Measurements from ENCODE around the gene SOX5.

Gene SOX5

DNA sequence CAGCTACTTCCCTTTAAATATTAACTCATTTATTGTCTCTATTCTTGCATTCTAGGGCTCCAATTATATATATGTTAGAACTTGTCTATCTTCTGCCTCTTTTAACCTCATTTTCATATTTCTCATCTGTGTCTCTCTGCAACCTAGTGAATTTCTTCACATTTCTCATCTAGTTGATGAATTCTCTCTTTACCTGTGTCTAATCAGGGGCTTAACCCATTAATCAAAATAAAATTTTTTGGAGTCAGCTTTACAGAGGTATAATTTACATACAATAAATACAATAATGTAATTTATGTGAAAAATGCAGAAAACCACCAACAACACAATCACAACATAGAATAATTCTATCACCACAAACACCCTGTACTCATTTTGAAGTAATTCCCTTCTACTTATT, 255.2 kb downstream of the SOX5 start:
- TF ChIP-seq CTCF (IDR thresholded peaks at IDR 0.05; ENCODE audit: low read length, missing control alignments), result no peak
- no peak for DNase-seq (ENCODE audit: low read depth)
- no peak overlapping the region for H3K4me3 ChIP-seq (replicated peaks; ENCODE audit: low read depth, low read length)

DNA sequence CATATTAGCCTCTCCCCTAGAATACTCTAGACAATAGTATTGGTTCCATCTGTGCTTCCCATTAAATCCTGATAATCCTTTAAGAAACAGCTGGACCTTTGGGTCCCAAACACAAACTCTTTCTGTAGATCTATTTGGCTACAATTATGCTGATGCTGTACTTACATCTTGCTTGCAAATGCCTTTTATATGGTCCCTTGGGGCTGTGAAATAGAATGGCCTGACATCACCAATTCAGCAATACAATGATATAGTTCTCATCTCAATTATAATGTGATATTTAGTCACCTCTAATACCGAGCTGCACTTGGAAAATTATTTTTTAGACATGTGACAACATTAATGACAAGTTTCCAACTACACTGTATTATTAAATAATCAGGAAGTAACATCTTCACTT, 261.5 kb downstream of the SOX5 start:
- no peak for DNase-seq (ENCODE audit: low read depth)
- no peak overlapping the region for H3K4me3 ChIP-seq (replicated peaks; ENCODE audit: low read depth, low read length)
- TF ChIP-seq CTCF (IDR thresholded peaks at IDR 0.05; ENCODE audit: low read length, missing control alignments), result no peak

- no peak for TF ChIP-seq CTCF (IDR thresholded peaks at IDR 0.05; ENCODE audit: low read length, missing control alignments)
- no peak for DNase-seq (ENCODE audit: low read depth)
- no peak overlapping the region for H3K4me3 ChIP-seq (replicated peaks; ENCODE audit: low read depth, low read length)
Observed at GRCh38 chr12:23686095-23686494, 263.4 kb downstream of the SOX5 start.

- DNase-seq (ENCODE audit: low read depth), result no peak
- no peak for TF ChIP-seq CTCF (IDR thresholded peaks at IDR 0.05; ENCODE audit: low read length, missing control alignments)
Observed at GRCh38 chr12:23684121-23684520, 265.3 kb downstream of the SOX5 start.

DNA sequence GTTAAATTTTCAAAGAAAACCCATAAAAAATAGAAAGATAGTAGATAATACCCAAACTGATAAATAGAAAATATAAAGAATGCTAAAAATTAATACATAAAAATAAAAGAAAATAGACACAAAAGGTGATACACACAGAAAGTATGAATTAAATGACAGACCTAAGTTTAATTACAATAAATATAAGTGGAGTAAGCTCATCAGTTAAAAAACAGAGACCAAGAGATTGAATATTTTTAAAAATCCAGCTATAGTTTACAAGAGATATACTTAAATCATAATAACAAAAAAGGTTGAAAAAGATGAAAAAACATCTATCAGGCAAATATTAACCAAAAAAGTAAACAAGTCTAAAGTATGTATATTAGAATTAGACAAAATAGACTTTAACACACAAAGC, 268.2 kb downstream of the SOX5 start:
- TF ChIP-seq CTCF (IDR thresholded peaks at IDR 0.05; ENCODE audit: low read length, missing control alignments), result no peak
- no peak for DNase-seq (ENCODE audit: low read depth)
- no peak overlapping the region for H3K4me3 ChIP-seq (replicated peaks; ENCODE audit: low read depth, low read length)

More at GRCh38 chr12:23684121-23684520, 265.3 kb downstream of the SOX5 start:
- no peak overlapping the region for H3K4me3 ChIP-seq (replicated peaks; ENCODE audit: low read depth, low read length)

GRCh38 chr12:23674064-23674463, 275.4 kb downstream of the SOX5 start:
- no peak for TF ChIP-seq CTCF (IDR thresholded peaks at IDR 0.05; ENCODE audit: low read length, missing control alignments)
- no peak for DNase-seq (ENCODE audit: low read depth)
- no peak overlapping the region for H3K4me3 ChIP-seq (replicated peaks; ENCODE audit: low read depth, low read length)

GRCh38 chr12:23671881-23672280, 277.6 kb downstream of the SOX5 start:
- no peak overlapping the region for H3K4me3 ChIP-seq (replicated peaks; ENCODE audit: low read depth, low read length)
- no peak for DNase-seq (ENCODE audit: low read depth)
- TF ChIP-seq CTCF (IDR thresholded peaks at IDR 0.05; ENCODE audit: low read length, missing control alignments), result no peak
